Keratinocyte (primary cell): ENCODE data around the gene HOXB5. TPM values are rescaled to one million over a fixed set of nuclear protein-coding genes. Genes with fewer than 3 reads are reported as not detected.

Experiments
- DNase-seq: peaks from one replicate; pipeline ENCODE4 v3.0.0-alpha.2; 2011; ENCODE audit warnings: low read depth, missing footprints, low spot score
- FAIRE-seq: peaks from 2 replicates; lab custom pipeline; 2011; peaks lifted over from hg19 to GRCh38; lab: Jason Lieb, UNC
- H2AFZ ChIP-seq: 2 replicates; pipeline ENCODE4 v1.6.0; 2012; ENCODE audit warnings: low read length, control low read depth, inconsistent platforms; ENCODE audit not compliant: control insufficient read depth
- H3K27ac ChIP-seq: 2 replicates; pipeline ENCODE4 v1.5.1; 2011; ENCODE audit warnings: low read length; ENCODE audit not compliant: control insufficient read depth, insufficient read depth
- H3K27me3 ChIP-seq: 3 replicates; pipeline ENCODE4 v1.6.0; 2011; ENCODE audit warnings: low read length; ENCODE audit not compliant: control insufficient read depth, insufficient read depth; ENCODE audit errors: extremely low read depth
- H3K36me3 ChIP-seq, 2 experiments: 2 replicates in 1 of 2; 3 replicates in 1 of 2; pipeline ENCODE4 v1.5.1; 2011; ENCODE audit warnings: low read length in 2 of 2, mild to moderate bottlenecking in 1 of 2; ENCODE audit not compliant: control insufficient read depth in 2 of 2, insufficient read depth in 2 of 2; ENCODE audit errors: extremely low read depth in 1 of 2
- H3K4me1 ChIP-seq: 3 replicates; pipeline ENCODE4 v1.5.1; 2011; ENCODE audit warnings: low read length; ENCODE audit not compliant: control insufficient read depth, insufficient read depth; ENCODE audit errors: extremely low read depth
- H3K4me2 ChIP-seq: 3 replicates; pipeline ENCODE4 v1.6.0; 2011; ENCODE audit warnings: low read depth, low read length; ENCODE audit not compliant: control insufficient read depth, insufficient read depth; ENCODE audit errors: extremely low read depth
- H3K4me3 ChIP-seq, 3 experiments: fragments of 200-600 bp in 1 of 3; sonication (generic) in 1 of 3; 2 replicates in 2 of 3; 3 replicates in 1 of 3; pipeline ENCODE4 v1.5.1; 2011 to 2016; ENCODE audit warnings: low read length in 3 of 3, mild to moderate bottlenecking in 3 of 3, control low read depth in 2 of 3, inconsistent platforms in 1 of 3, low read depth in 1 of 3, mixed read lengths in 1 of 3, mixed run types in 1 of 3, moderate library complexity in 1 of 3; ENCODE audit not compliant: control insufficient read depth in 2 of 3, insufficient read depth in 2 of 3; ENCODE audit errors: extremely low read depth in 1 of 3
- H3K79me2 ChIP-seq: 2 replicates; pipeline ENCODE4 v1.6.0; 2012; ENCODE audit warnings: low read length; ENCODE audit not compliant: control insufficient read depth, insufficient read depth
- H3K9ac ChIP-seq: 3 replicates; pipeline ENCODE4 v1.6.0; 2011; ENCODE audit warnings: low read length; ENCODE audit not compliant: control insufficient read depth, insufficient read depth; ENCODE audit errors: extremely low read depth
- H3K9me1 ChIP-seq: 3 replicates; pipeline ENCODE4 v1.6.0; 2011; ENCODE audit warnings: low read length; ENCODE audit not compliant: control insufficient read depth, insufficient read depth; ENCODE audit errors: extremely low read depth
- H3K9me3 ChIP-seq: 2 replicates; pipeline ENCODE4 v1.5.1; 2012; ENCODE audit warnings: low read depth, low read length; ENCODE audit not compliant: control insufficient read depth
- H4K20me1 ChIP-seq: 3 replicates; pipeline ENCODE4 v1.6.0; 2011; ENCODE audit warnings: low read length; ENCODE audit not compliant: control insufficient read depth, insufficient read depth; ENCODE audit errors: extremely low read depth
- CTCF ChIP-seq, 3 experiments: IDR thresholded peaks in 1 of 3; conservative IDR thresholded peaks in 1 of 3; optimal IDR thresholded peaks in 1 of 3; 2 replicates in 2 of 3; 3 replicates in 1 of 3; pipeline versions ENCODE3 to v1.5.1; 2011; ENCODE audit warnings: low read length in 3 of 3, mild to moderate bottlenecking in 3 of 3, moderate library complexity in 2 of 3, control low read depth in 1 of 3, inconsistent platforms in 1 of 3; ENCODE audit not compliant: insufficient read depth in 2 of 3; ENCODE audit errors: extremely low read depth in 1 of 3
- EZH2 ChIP-seq: IDR thresholded peaks from one replicate; pipeline ENCODE4 v1.6.1; 2012; ENCODE audit warnings: inconsistent platforms, mild to moderate bottlenecking, low read length, moderate library complexity
- dilution Hi-C: fragments of 300-500 bp; cut with MboI; formaldehyde crosslinking; loops from one replicate; pipeline ENCODE4 v1.7.0; 2020; ENCODE audit warnings: low sequenced_read_pairs; ENCODE audit not compliant: extremely low pct_ligation_motif_present
- polyA plus RNA-seq, 5 experiments: library from polyadenylated mRNA; depleted of rRNA in 3 of 5; stranded (reverse) in 3 of 5; stranded (forward) in 1 of 5; unstranded in 1 of 5; fragments of >200 nt; gene quantifications; 1 replicate in 1 of 5; 2 replicates in 3 of 5; 3 replicates in 1 of 5; pipeline versions ENCODE4 v1.2.1 to v1.2.3, GENCODE V29; 2011 to 2012; ENCODE audit warnings: missing spikeins in 2 of 5, low read depth in 1 of 5, low replicate concordance in 1 of 5

Gene HOXB5
- polyA plus RNA-seq, 1 donor (not counting 4 experiments of a cell fraction or from before 2014, with no cell fraction given), result not detected

DNA sequence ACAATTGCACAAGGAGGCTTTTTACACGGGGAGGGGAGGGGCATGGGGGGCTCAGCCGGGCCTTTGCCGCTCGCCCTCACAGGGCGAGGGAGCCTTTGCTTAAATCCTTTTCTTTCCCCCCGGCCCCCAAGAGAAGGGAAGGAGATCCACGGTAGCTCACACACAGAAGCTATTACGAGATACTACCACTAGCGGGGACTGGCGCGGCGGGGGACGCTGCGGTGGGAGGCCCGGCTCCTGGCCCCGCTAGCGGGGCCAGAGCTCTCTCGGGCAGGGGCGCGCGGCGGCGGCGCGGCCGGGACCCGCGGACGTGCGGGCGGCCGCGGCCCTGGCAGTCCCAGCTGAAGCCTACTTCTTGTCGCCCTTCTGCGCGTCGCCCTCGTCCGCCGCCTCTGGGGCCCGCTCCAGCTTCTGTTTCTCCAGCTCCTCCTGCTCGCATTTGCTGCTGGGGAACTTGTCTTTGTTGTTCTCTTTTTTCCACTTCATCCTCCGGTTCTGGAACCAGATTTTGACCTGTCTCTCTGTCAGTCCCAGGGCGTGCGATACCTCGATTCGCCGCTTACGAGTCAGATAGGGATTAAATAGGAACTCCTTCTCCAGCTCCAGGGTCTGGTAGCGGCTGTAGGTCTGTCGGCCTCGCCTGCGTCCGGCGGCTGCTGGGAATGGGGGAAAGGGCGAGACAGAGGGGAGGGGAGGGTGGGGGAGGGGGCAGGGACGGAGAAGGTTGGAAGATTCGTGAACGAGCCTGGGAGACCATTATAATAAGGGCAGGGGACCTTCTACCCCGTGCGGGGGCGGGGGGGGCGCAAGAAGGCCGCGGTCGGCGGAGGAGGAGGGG, 19.5 kb upstream of the HOXB5 start:
- H3K36me3 ChIP-seq, result no peaks in the 10 kb centered on the region
- FAIRE-seq (no peak), DNase-seq (no peak)
- H3K9me1 ChIP-seq, result peaks cover 2% of the 10 kb centered on the region
- peak overlapping the region; percentile 39 for H2AFZ ChIP-seq
- TF ChIP-seq CTCF (optimal IDR thresholded peaks at IDR 0.05 in 1 of 3, IDR thresholded peaks at IDR 0.05 in 1 of 3, conservative IDR thresholded peaks at IDR 0.05 in 1 of 3; ENCODE audit: extremely low read depth in 1 of 3, insufficient read depth in 2 of 3, low read length in 3 of 3), result peak; percentile 7 to 38 (median 34)
- TF ChIP-seq EZH2, result peak; percentile 79
- no peaks in the 10 kb centered on the region for H4K20me1 ChIP-seq
- dilution Hi-C loops, result no loop called here
- no peaks in the 10 kb centered on the region for H3K9me3 ChIP-seq
- H3K27me3 ChIP-seq, result peaks cover 91% of the 10 kb centered on the region
- no peak overlapping the region for H3K9ac ChIP-seq
- no peak overlapping the region for H3K27ac ChIP-seq
- H3K4me3 ChIP-seq, result peak overlapping the region in 2 of 3 experiments; percentile 20 to 36
- peak overlapping the region; percentile 71 for H3K4me2 ChIP-seq
- H3K79me2 ChIP-seq, result no peaks in the 10 kb centered on the region
- peaks cover 8% of the 10 kb centered on the region for H3K4me1 ChIP-seq

DNA sequence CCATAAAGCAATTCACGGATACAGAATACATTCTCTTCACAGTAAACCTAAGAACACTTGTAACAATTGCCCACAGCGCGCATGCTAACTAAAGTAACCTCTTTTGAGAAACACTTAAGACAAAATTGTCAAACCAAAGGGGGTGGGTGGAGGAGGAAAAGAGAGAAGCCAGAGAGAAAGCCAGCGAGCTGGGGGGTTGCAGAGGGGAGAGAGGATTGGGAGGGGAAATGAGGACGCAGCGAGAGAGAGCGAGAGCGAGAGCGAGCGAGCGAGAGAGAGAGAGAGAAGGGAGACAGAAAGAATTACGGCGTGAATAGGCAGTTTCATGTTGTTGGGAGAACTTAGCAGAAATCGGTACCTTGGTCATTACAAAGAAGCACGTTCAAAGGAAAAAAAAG, 18.9 kb upstream of the HOXB5 start:
- DNase-seq (no peak), FAIRE-seq (no peak)
- H3K9me3 ChIP-seq, result no peaks in the 10 kb centered on the region
- peaks cover 8% of the 10 kb centered on the region for H3K4me1 ChIP-seq
- no peak overlapping the region for H3K27ac ChIP-seq
- dilution Hi-C loops, result no loop called here
- H3K79me2 ChIP-seq, result no peaks in the 10 kb centered on the region
- H3K4me2 ChIP-seq, result peak overlapping the region; percentile 71
- H3K4me3 ChIP-seq, result peak overlapping the region in 2 of 3 experiments; percentile 20 to 36
- no peak for TF ChIP-seq EZH2
- TF ChIP-seq CTCF (optimal IDR thresholded peaks at IDR 0.05 in 1 of 3, IDR thresholded peaks at IDR 0.05 in 1 of 3, conservative IDR thresholded peaks at IDR 0.05 in 1 of 3; ENCODE audit: extremely low read depth in 1 of 3, insufficient read depth in 2 of 3, low read length in 3 of 3), result no peak
- no peaks in the 10 kb centered on the region for H4K20me1 ChIP-seq
- H3K9me1 ChIP-seq, result peaks cover 2% of the 10 kb centered on the region
- peaks cover 90% of the 10 kb centered on the region for H3K27me3 ChIP-seq
- H3K9ac ChIP-seq, result no peak overlapping the region
- H2AFZ ChIP-seq, result no peak overlapping the region
- H3K36me3 ChIP-seq, result no peaks in the 10 kb centered on the region
